Thyroid gland (tissue), 4 donors: ENCODE results near the gene ATP5ME. TPM values are rescaled to one million over a fixed set of nuclear protein-coding genes. Genes with fewer than 3 reads are reported as not detected.
"Not testable (repeated sequence)": the region's sequence is repeated elsewhere in the genome, so short reads cannot be mapped to it uniquely, and the experiment has no call there.

Source experiments
- DNase-seq, 2 donors: peaks; one replicate each; pipeline ENCODE4 v3.0.0-alpha.2; 2019
- H3K27ac ChIP-seq, 3 donors: fragments of 200-600 bp; sonication (generic); 1 replicate in 2 of 3; 2 replicates in 1 of 3; pipeline ENCODE4 v1.5.1; 2016 to 2019; ENCODE audit warnings: mild to moderate bottlenecking in 1 of 3, moderate library complexity in 1 of 3
- H3K27me3 ChIP-seq: fragments of 200-600 bp; sonication (generic); one replicate; pipeline ENCODE4 v1.5.1; 2019
- H3K36me3 ChIP-seq, 2 donors: fragments of 200-600 bp; sonication (generic); one replicate each; pipeline ENCODE4 v1.5.1; 2016 to 2019
- H3K4me1 ChIP-seq, 2 donors: fragments of 200-600 bp; sonication (generic); one replicate each; pipeline ENCODE4 v1.5.1; 2017 to 2019
- H3K4me3 ChIP-seq, 3 donors: fragments of 200-600 bp; sonication (generic); replicated peaks in 1 of 3; 1 replicate in 2 of 3; 2 replicates in 1 of 3; pipeline ENCODE4 v1.5.1; 2016; ENCODE audit warnings: mild to moderate bottlenecking in 1 of 3
- H3K9me3 ChIP-seq: fragments of 200-600 bp; sonication (generic); one replicate; pipeline ENCODE4 v1.5.1; 2017
- CTCF ChIP-seq, 6 experiments: fragments of 200-600 bp in 3 of 6; fragments of 450-650 bp in 3 of 6; sonication (generic) in 3 of 6; IDR thresholded peaks; one replicate each; pipeline ENCODE4 v1.5.1; 2016 to 2019; ENCODE audit warnings: antibody characterized with exemption in 6 of 6, mild to moderate bottlenecking in 2 of 6, inconsistent platforms in 1 of 6, moderate library complexity in 1 of 6
- POLR2A ChIP-seq, 2 donors: fragments of 450-650 bp; IDR thresholded peaks; one replicate each; pipeline ENCODE4 v1.6.1; 2017; ENCODE audit warnings: antibody characterized with exemption in 2 of 2, mild to moderate bottlenecking in 2 of 2, moderate library complexity in 1 of 2
- WGBS, 2 donors: methylation state at CpG; one replicate each; pipeline ENCODE4 v1.1.5; 2017; 5-methylcytosine and 5-hydroxymethylcytosine counted together
- intact Hi-C: fragments of 100-400 bp; cut with DNase I; formaldehyde crosslinking; loops from one replicate; pipeline ENCODE4 v1.15.1; 2023
- total RNA-seq, 4 donors: library from RNA; depleted of rRNA; stranded (reverse); fragments of >200 nt; gene quantifications; one replicate each; pipeline ENCODE4 v1.2.3, GENCODE V29; 2016

The ATP5ME gene
- total RNA-seq, 4 donors from 2014 or later, result 82.2 to 144 (median 106) TPM

- H3K27me3 ChIP-seq, result no peaks in the 10 kb centered on the region
- TF ChIP-seq POLR2A (IDR thresholded peaks at IDR 0.05) (no peak), CTCF (IDR thresholded peaks at IDR 0.05) (no peak)
- DNase-seq, result no peak
- H3K36me3 ChIP-seq, result no peaks in the 10 kb centered on the region
- 93 to 94% methylated on average over 2 to 12 of the region's 13 CpGs for WGBS, 2 donors
- no peaks in the 10 kb centered on the region for H3K9me3 ChIP-seq
- intact Hi-C loops, result no loop called here
- no peak overlapping the region for H3K4me3 ChIP-seq
- peaks cover 8% of the 10 kb centered on the region in 2 donors for H3K4me1 ChIP-seq
- no peak overlapping the region for H3K27ac ChIP-seq
Observed at GRCh38 chr4:649751-650310, 24.2 kb downstream of the ATP5ME start.

- Histone ChIP-seq H3K27ac (no peak overlapping the region), H3K4me1 (peaks cover 8% of the 10 kb centered on the region in 2 donors), H3K27me3 (no peaks in the 10 kb centered on the region), H3K4me3 (no peak overlapping the region), H3K36me3 (no peaks in the 10 kb centered on the region), H3K9me3 (no peaks in the 10 kb centered on the region)
- no peak for TF ChIP-seq POLR2A (IDR thresholded peaks at IDR 0.05)
- TF ChIP-seq CTCF (IDR thresholded peaks at IDR 0.05), result no peak
- WGBS, 2 donors, result 91 to 95% methylated on average over 4 to 6 of the region's 7 CpGs
- DNase-seq, result no peak
- intact Hi-C loops, result no loop called here
Observed at GRCh38 chr4:649293-649625, 24.8 kb downstream of the ATP5ME start.

- TF ChIP-seq CTCF (IDR thresholded peaks at IDR 0.05) (no peak), POLR2A (IDR thresholded peaks at IDR 0.05) (no peak)
- intact Hi-C loops, result no loop called here
- H3K27me3 ChIP-seq, result no peaks in the 10 kb centered on the region
Observed at GRCh38 chr4:648579-649292, 25.3 kb downstream of the ATP5ME start.

GRCh38 chr4:647481-647880 is 26.6 kb downstream of the ATP5ME start:
- intact Hi-C loops, result no loop called here
- H3K9me3 ChIP-seq, result no peaks in the 10 kb centered on the region
- no peaks in the 10 kb centered on the region for H3K36me3 ChIP-seq
- H3K4me3 ChIP-seq, result no peak overlapping the region
- H3K4me1 ChIP-seq, result peaks cover 8% of the 10 kb centered on the region in 2 donors
- no peak for DNase-seq
- TF ChIP-seq CTCF (IDR thresholded peaks at IDR 0.05) (no peak), POLR2A (IDR thresholded peaks at IDR 0.05) (no peak)
- no peaks in the 10 kb centered on the region for H3K27me3 ChIP-seq
- H3K27ac ChIP-seq, result no peak overlapping the region
- 79 to 83% methylated on average over 13 of the region's 13 CpGs for WGBS, 2 donors

More at GRCh38 chr4:648579-649292, 25.3 kb downstream of the ATP5ME start:
- Histone ChIP-seq H3K36me3 (no peaks in the 10 kb centered on the region), H3K4me1 (peaks cover 8% of the 10 kb centered on the region in 2 donors), H3K4me3 (no peak overlapping the region), H3K9me3 (no peaks in the 10 kb centered on the region), H3K27ac (no peak overlapping the region)
- 66 to 89% methylated on average over 14 to 19 of the region's 28 CpGs for WGBS, 2 donors
- no peak for DNase-seq

GRCh38 chr4:646460-646859 is 27.6 kb downstream of the ATP5ME start:
- WGBS, 2 donors, result 87% methylated on average over 32 of the region's 32 CpGs
- H3K27me3 ChIP-seq, result no peaks in the 10 kb centered on the region
- H3K36me3 ChIP-seq, result no peaks in the 10 kb centered on the region
- no peaks in the 10 kb centered on the region for H3K9me3 ChIP-seq
- no peak overlapping the region for H3K27ac ChIP-seq
- peaks cover 4% of the 10 kb centered on the region in 2 donors for H3K4me1 ChIP-seq
- no peak overlapping the region for H3K4me3 ChIP-seq
- intact Hi-C loops, result no loop called here
- TF ChIP-seq CTCF (IDR thresholded peaks at IDR 0.05), result no peak
- no peak for TF ChIP-seq POLR2A (IDR thresholded peaks at IDR 0.05)
- DNase-seq, result no peak

GRCh38 chr4:642366-642765 is 31.7 kb downstream of the ATP5ME start:
- WGBS, 2 donors, result 89 to 90% methylated on average over 6 of the region's 6 CpGs
- H3K4me1 ChIP-seq, H3K27ac ChIP-seq, H3K36me3 ChIP-seq, intact Hi-C loops, H3K9me3 ChIP-seq, H3K27me3 ChIP-seq, H3K4me3 ChIP-seq, DNase-seq: not testable (repeated sequence)
